GM23248 (cell line): ENCODE measurements around the gene MAGEA9B.
"Not testable (repeated sequence)": the region's sequence is repeated elsewhere in the genome, so short reads cannot be mapped to it uniquely, and the experiment has no call there.

Experiments
- EZH2 ChIP-seq: fragments of 200-600 bp; sonication (generic); IDR thresholded peaks from 2 replicates; pipeline ENCODE4 v1.6.1; 2018; ENCODE audit warnings: antibody characterized with exemption, mild to moderate bottlenecking; ENCODE audit not compliant: insufficient read depth, poor library complexity, severe bottlenecking
- EZH2phosphoT487 ChIP-seq: fragments of 200-600 bp; sonication (generic); IDR thresholded peaks from 2 replicates; pipeline ENCODE4 v1.6.1; 2018; ENCODE audit warnings: antibody characterized with exemption, moderate library complexity, mild to moderate bottlenecking, low read depth; ENCODE audit not compliant: insufficient read depth

DNA sequence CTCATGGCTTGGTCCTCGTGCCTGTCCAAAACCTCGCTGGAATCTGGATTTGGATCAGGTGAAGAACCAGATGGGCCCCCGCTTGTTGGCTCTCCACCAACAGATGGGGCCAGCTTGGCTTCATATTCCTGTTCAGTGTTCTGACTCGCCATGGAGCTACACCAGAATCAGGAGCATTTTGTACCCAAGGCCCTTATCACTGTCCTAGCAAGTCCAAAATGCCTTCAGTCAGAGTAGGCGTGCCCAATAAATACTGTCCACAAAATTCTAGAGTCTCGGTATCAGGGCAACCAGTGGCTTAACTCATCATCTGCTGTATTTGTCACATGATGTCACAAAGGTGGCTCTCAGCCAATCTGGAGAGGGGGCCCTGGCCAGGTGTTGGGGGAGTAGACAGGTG is 37.6 kb downstream of the MAGEA9B start, which contains the start of gene HSFX3:
- not testable (repeated sequence) for TF ChIP-seq EZH2, EZH2phosphoT487
